Endothelial cell of umbilical vein (primary cell): ENCODE measurements around the gene FBLN2. TPM values are rescaled to one million over a fixed set of nuclear protein-coding genes. Genes with fewer than 3 reads are reported as not detected.

ENCODE experiments used
- BruUV-seq: library from RNA; stranded (reverse); fragments of 400-500 nt; replicated peaks from 2 replicates; lab custom pipeline; 2021; lab: Mats Ljungman, UMichigan
- CTCF ChIA-PET: fragments of 300-600, 350-600 bp; sonication (Branson Sonifier 250); formaldehyde crosslinking; loops from one replicate; lab custom pipeline; 2021; ENCODE audit warnings: antibody characterized with exemption, inconsistent platforms; lab: Charles Lee
- POLR2A ChIA-PET: fragments of 300-600, 350-600 bp; sonication (Branson Sonifier 250); formaldehyde crosslinking; loops from one replicate; lab custom pipeline; 2021; ENCODE audit warnings: antibody characterized with exemption, inconsistent platforms; lab: Charles Lee
- DNase-seq: peaks from one replicate; pipeline ENCODE4 v3.0.0-alpha.2; 2011; ENCODE audit warnings: low read depth, low spot score
- FAIRE-seq: peaks from 2 replicates; lab custom pipeline; 2011; peaks lifted over from hg19 to GRCh38; lab: Jason Lieb, UNC
- H2AFZ ChIP-seq: 2 replicates; pipeline ENCODE4 v1.6.0; 2012; ENCODE audit warnings: low read depth, low read length, control low read depth, inconsistent platforms
- H3K27ac ChIP-seq: 2 replicates; pipeline ENCODE4 v1.5.1; 2011; ENCODE audit warnings: low read depth, mild to moderate bottlenecking, control low read depth, low read length, moderate library complexity; ENCODE audit not compliant: insufficient read depth
- H3K27me3 ChIP-seq, 2 experiments: 2 replicates each; pipeline versions ENCODE4 v1.6.0 to v1.6.1; 2011; ENCODE audit warnings: low read length in 2 of 2, mixed read lengths in 1 of 2; ENCODE audit not compliant: control insufficient read depth in 2 of 2, insufficient read depth in 2 of 2
- H3K36me3 ChIP-seq, 2 experiments: 2 replicates in 1 of 2; 3 replicates in 1 of 2; pipeline ENCODE4 v1.5.1; 2011; ENCODE audit warnings: low read length in 2 of 2, mild to moderate bottlenecking in 1 of 2, moderate library complexity in 1 of 2; ENCODE audit not compliant: control insufficient read depth in 2 of 2, insufficient read depth in 2 of 2; ENCODE audit errors: extremely low read depth in 1 of 2
- H3K4me1 ChIP-seq: 3 replicates; pipeline ENCODE4 v1.5.1; 2011; ENCODE audit warnings: mild to moderate bottlenecking, low read length; ENCODE audit not compliant: control insufficient read depth, insufficient read depth; ENCODE audit errors: extremely low read depth
- H3K4me2 ChIP-seq: 2 replicates; pipeline ENCODE4 v1.6.1; 2011; ENCODE audit warnings: low read length, control low read depth, mixed read lengths; ENCODE audit not compliant: insufficient read depth
- H3K4me3 ChIP-seq, 3 experiments: fragments of 200-600 bp in 1 of 3; sonication (generic), shearing (Covaris generic) in 1 of 3; replicated peaks in 1 of 3; 2 replicates each; pipeline ENCODE4 v1.5.1; 2011 to 2016; ENCODE audit warnings: control low read depth in 3 of 3, low read length in 3 of 3, mild to moderate bottlenecking in 2 of 3, inconsistent platforms in 1 of 3, low read depth in 1 of 3, moderate library complexity in 1 of 3; ENCODE audit not compliant: insufficient read depth in 1 of 3
- H3K79me2 ChIP-seq: 2 replicates; pipeline ENCODE4 v1.6.0; 2012; ENCODE audit warnings: low read length, inconsistent platforms; ENCODE audit not compliant: control insufficient read depth, insufficient read depth
- H3K9ac ChIP-seq: replicated peaks from 2 replicates; pipeline ENCODE3; 2011; ENCODE audit warnings: low read length, control low read depth; ENCODE audit not compliant: insufficient read depth; ENCODE audit errors: extremely low read depth
- H3K9me1 ChIP-seq: replicated peaks from 3 replicates; pipeline ENCODE4 v1.6.0; 2011; ENCODE audit warnings: mild to moderate bottlenecking, low read length; ENCODE audit not compliant: control insufficient read depth, insufficient read depth; ENCODE audit errors: extremely low read depth
- H3K9me3 ChIP-seq: replicated peaks from 2 replicates; pipeline ENCODE4 v1.5.1; 2012; ENCODE audit warnings: low read length, inconsistent platforms; ENCODE audit not compliant: control insufficient read depth, insufficient read depth
- H4K20me1 ChIP-seq: replicated peaks from 2 replicates; pipeline ENCODE3; 2011; ENCODE audit warnings: mild to moderate bottlenecking, low read length; ENCODE audit not compliant: control insufficient read depth, insufficient read depth; ENCODE audit errors: extremely low read depth
- CTCF ChIP-seq, 2 donors: IDR thresholded peaks; 1 replicate in 1 of 2; 2 replicates in 1 of 2; pipeline ENCODE4 v1.5.1; 2011; ENCODE audit warnings: low read length in 2 of 2, mild to moderate bottlenecking in 2 of 2, moderate library complexity in 2 of 2, control low read depth in 1 of 2, inconsistent platforms in 1 of 2, low read depth in 1 of 2; ENCODE audit not compliant: insufficient read depth in 1 of 2; ENCODE audit errors: extremely low read depth in 1 of 2
- EZH2 ChIP-seq: IDR thresholded peaks from 2 replicates; pipeline ENCODE4 v1.6.1; 2012; ENCODE audit warnings: borderline replicate concordance, low read depth, mild to moderate bottlenecking, moderate library complexity, low read length, inconsistent platforms; ENCODE audit not compliant: severe bottlenecking
- FOS ChIP-seq: IDR thresholded peaks from 2 replicates; pipeline ENCODE4 v1.6.1; 2011; ENCODE audit warnings: mild to moderate bottlenecking, low read length, moderate library complexity, borderline replicate concordance; ENCODE audit not compliant: insufficient read depth
- GATA2 ChIP-seq: IDR thresholded peaks from 2 replicates; pipeline ENCODE4 v1.7.0; 2011; ENCODE audit warnings: low read depth, mild to moderate bottlenecking, moderate library complexity, mixed read lengths, low read length; ENCODE audit not compliant: insufficient read length, insufficient read depth
- JUN ChIP-seq: IDR thresholded peaks from 2 replicates; pipeline ENCODE4 v1.6.1; 2011; ENCODE audit warnings: borderline replicate concordance, low read depth; ENCODE audit not compliant: insufficient read length, insufficient read depth
- MAX ChIP-seq: IDR thresholded peaks from 2 replicates; pipeline ENCODE4 v1.6.1; 2011; ENCODE audit not compliant: insufficient read depth, insufficient read length
- MYC ChIP-seq: IDR thresholded peaks from one replicate; pipeline ENCODE4 v1.6.1; 2011; ENCODE audit warnings: mild to moderate bottlenecking, low read depth, low read length
- POLR2A ChIP-seq: IDR thresholded peaks from 2 replicates; pipeline ENCODE4 v1.6.1; 2012; ENCODE audit warnings: low read depth, mild to moderate bottlenecking, control low read depth, low read length
- POLR2AphosphoS5 ChIP-seq: IDR thresholded peaks from 2 replicates; pipeline ENCODE4 v1.6.1; 2012; ENCODE audit warnings: low read depth, mild to moderate bottlenecking, control low read depth, low read length, moderate library complexity; ENCODE audit not compliant: insufficient read depth
- dilution Hi-C: fragments of 300-500 bp; cut with MboI; formaldehyde crosslinking; loops from one replicate; pipeline ENCODE4 v1.15.0; 2019; ENCODE audit warnings: low sequenced_read_pairs; ENCODE audit not compliant: extremely low pct_ligation_motif_present
- intact Hi-C: fragments of 100-400 bp; cut with micrococcal nuclease; formaldehyde crosslinking; loops from one replicate; pipeline ENCODE4 v1.10.0; 2022
- polyA plus RNA-seq, 4 experiments: library from polyadenylated mRNA; depleted of rRNA in 3 of 4; stranded (reverse) in 3 of 4; unstranded in 1 of 4; fragments of >200 nt; gene quantifications; 2 replicates each; pipeline versions ENCODE4 v1.2.1 to v1.2.3, GENCODE V29; 2011 to 2012; ENCODE audit warnings: missing spikeins in 1 of 4
- total RNA-seq: library from RNA; stranded (reverse); gene quantifications from 2 replicates; pipeline ENCODE4 v1.2.3, GENCODE V29; 2021

FBLN2 gene
- total and polyA plus RNA-seq, 2 donors (not counting 3 experiments of a cell fraction or from before 2014, with no cell fraction given): 1.4 to 1.9 TPM

GRCh38 chr3:13501958-13502790, 46.8 kb upstream of the FBLN2 start:
- Histone ChIP-seq H3K36me3 (no peaks in the 10 kb centered on the region), H3K4me1 (no peaks in the 10 kb centered on the region), H3K9me1 (no peaks in the 10 kb centered on the region), H3K9me3 (no peaks in the 10 kb centered on the region), H3K27ac (no peak overlapping the region), H3K9ac (no peak overlapping the region), H2AFZ (no peak overlapping the region), H3K4me3 (no peak overlapping the region), H3K79me2 (no peaks in the 10 kb centered on the region), H4K20me1 (no peaks in the 10 kb centered on the region), H3K4me2 (no peak overlapping the region), H3K27me3 (no peaks in the 10 kb centered on the region)
- BruUV-seq: no TSS peak
- DNase-seq: no peak
- TF ChIP-seq JUN: no peak
- TF ChIP-seq EZH2: no peak
- no peak for TF ChIP-seq GATA2
- TF ChIP-seq POLR2AphosphoS5: no peak
- no peak for TF ChIP-seq MYC
- TF ChIP-seq FOS: no peak
- ChIA-PET CTCF (interaction anchor here (10.7 kb wide), 1 partner anchor 146 kb away, joined by 746 read pairs; no protein-coding TSS in a partner anchor), POLR2A (no interaction called here)
- dilution Hi-C loops (no loop called here), intact Hi-C loops (no loop called here)
- FAIRE-seq: no peak

- CTCF ChIA-PET: interaction anchor here (10.7 kb wide), 1 partner anchor 145 kb away, joined by 746 read pairs; no protein-coding TSS in a partner anchor
- Histone ChIP-seq H2AFZ (no peak overlapping the region), H3K9me1 (no peaks in the 10 kb centered on the region), H3K4me2 (no peak overlapping the region), H3K27ac (no peak overlapping the region), H3K36me3 (no peaks in the 10 kb centered on the region), H4K20me1 (no peaks in the 10 kb centered on the region), H3K9ac (no peak overlapping the region), H3K27me3 (no peaks in the 10 kb centered on the region), H3K79me2 (no peaks in the 10 kb centered on the region), H3K4me1 (no peaks in the 10 kb centered on the region), H3K4me3 (no peak overlapping the region), H3K9me3 (no peaks in the 10 kb centered on the region)
- intact Hi-C loops (no loop called here), dilution Hi-C loops (no loop called here)
- no TSS peak for BruUV-seq
- no peak for FAIRE-seq
- POLR2A ChIA-PET: no interaction called here
- TF ChIP-seq POLR2AphosphoS5: no peak
- TF ChIP-seq MYC: no peak
- TF ChIP-seq EZH2: no peak
- TF ChIP-seq GATA2: no peak
- TF ChIP-seq FOS: no peak
- no peak for TF ChIP-seq CTCF (IDR thresholded peaks at IDR 0.05; ENCODE audit: extremely low read depth in 1 of 2, insufficient read depth in 1 of 2, low read depth in 1 of 2, low read length in 2 of 2)
- TF ChIP-seq JUN: no peak
- TF ChIP-seq MAX: no peak
- no peak for TF ChIP-seq POLR2A
- DNase-seq: no peak
Observed at GRCh38 chr3:13502791-13503060, 46.2 kb upstream of the FBLN2 start.
